Stimulated activated CD8-positive, alpha-beta memory T cell treated with anti-CD3 and anti-CD28 coated beads, Interleukin-12 subunit alpha, Interleukin-12 subunit beta, amount 100 ng/mL, for 24 hours (primary cell): Measurements from ENCODE around the gene DYNC1H1.
"Not testable (repeated sequence)": the region's sequence is repeated elsewhere in the genome, so short reads cannot be mapped to it uniquely, and the experiment has no call there.

Experiments
- DNase-seq: peaks from one replicate; pipeline ENCODE4 v3.0.0-alpha.2; 2020; ENCODE audit errors: extremely low read depth

Gene DYNC1H1

GRCh38 chr14:101963656-101964296 is 597 bp upstream of the DYNC1H1 start:
- DNase-seq = no peak

GRCh38 chr14:101965181-101965544 is 790 bp downstream of the DYNC1H1 start:
- DNase-seq = no peak

GRCh38 chr14:101965770-101966722 is 1.7 kb downstream of the DYNC1H1 start:
- DNase-seq = no peak

GRCh38 chr14:101966742-101967141 is 2.4 kb downstream of the DYNC1H1 start:
- no peak for DNase-seq

- no peak for DNase-seq
These were observed 3.8 kb downstream of the DYNC1H1 start for GRCh38 chr14:101968186-101968585.

- no peak for DNase-seq
These were observed 5.1 kb downstream of the DYNC1H1 start for GRCh38 chr14:101969481-101969880.

GRCh38 chr14:101970830-101971400 is 6.5 kb downstream of the DYNC1H1 start:
- DNase-seq = no peak

- DNase-seq = not testable (repeated sequence)
These were observed 7.1 kb downstream of the DYNC1H1 start for GRCh38 chr14:101971458-101971857.

- no peak for DNase-seq
These were observed 7.9 kb downstream of the DYNC1H1 start for GRCh38 chr14:101972126-101972866.

GRCh38 chr14:101973356-101973755 is 9.0 kb downstream of the DYNC1H1 start:
- no peak for DNase-seq

- no peak for DNase-seq
These were observed 10.9 kb downstream of the DYNC1H1 start for GRCh38 chr14:101975231-101975630.

- DNase-seq = no peak
These were observed 13.1 kb downstream of the DYNC1H1 start for GRCh38 chr14:101977311-101978071.

- DNase-seq = no peak
These were observed 15.3 kb downstream of the DYNC1H1 start for GRCh38 chr14:101979666-101980065.

- no peak for DNase-seq
These were observed 15.9 kb downstream of the DYNC1H1 start for GRCh38 chr14:101980251-101980650.

GRCh38 chr14:101980700-101981099 is 16.3 kb downstream of the DYNC1H1 start:
- DNase-seq = no peak

- DNase-seq = no peak
These were observed 18.2 kb downstream of the DYNC1H1 start for GRCh38 chr14:101982621-101983020.

- DNase-seq = not testable (repeated sequence)
These were observed 20.5 kb downstream of the DYNC1H1 start for GRCh38 chr14:101984831-101985230.

GRCh38 chr14:101985957-101986356 is 21.6 kb downstream of the DYNC1H1 start:
- no peak for DNase-seq

- DNase-seq = no peak
These were observed 22.6 kb downstream of the DYNC1H1 start for GRCh38 chr14:101986953-101987352.

GRCh38 chr14:101988377-101988776 is 24.0 kb downstream of the DYNC1H1 start:
- no peak for DNase-seq

GRCh38 chr14:101991352-101991751 is 27.0 kb downstream of the DYNC1H1 start:
- no peak for DNase-seq
